OCI-LY7 (cell line): ENCODE measurements around the gene PIGN. TPM values are rescaled to one million over a fixed set of nuclear protein-coding genes. Genes with fewer than 3 reads are reported as not detected.

Experiments
- BruUV-seq: library from RNA; stranded (reverse); fragments of 400-500 nt; replicated peaks from 2 replicates; lab custom pipeline; 2021; lab: Mats Ljungman, UMichigan
- CTCF ChIA-PET: fragments of 300-600 bp; sonication (Branson Sonifier 250); formaldehyde crosslinking; loops from one replicate; lab custom pipeline; 2022; ENCODE audit warnings: antibody characterized with exemption; ENCODE audit not compliant: unreplicated experiment; lab: Charles Lee
- POLR2A ChIA-PET: fragments of 300-600 bp; sonication (Branson Sonifier 250); formaldehyde crosslinking; loops from one replicate; lab custom pipeline; 2022; ENCODE audit warnings: antibody characterized with exemption; lab: Charles Lee
- DNase-seq: peaks from one replicate; pipeline ENCODE4 v3.0.0-alpha.2; 2015; ENCODE audit warnings: low spot score
- H2AFZ ChIP-seq: fragments of 200-600 bp; sonication (generic), shearing (Covaris generic); 2 replicates; pipeline ENCODE4 v1.6.1; 2014; ENCODE audit warnings: mild to moderate bottlenecking, antibody characterized with exemption, low read length, moderate library complexity
- H3K27ac ChIP-seq: fragments of 200-600 bp; sonication (generic); 2 replicates; pipeline ENCODE4 v1.5.1; 2014; ENCODE audit warnings: mixed run types, low read depth, mild to moderate bottlenecking, moderate library complexity, low read length, inconsistent platforms; ENCODE audit not compliant: poor library complexity, severe bottlenecking
- H3K36me3 ChIP-seq: fragments of 200-600 bp; sonication (generic); 2 replicates; pipeline ENCODE4 v1.6.1; 2014; ENCODE audit warnings: mild to moderate bottlenecking, antibody characterized with exemption, low read length, moderate library complexity, mixed read lengths; ENCODE audit not compliant: insufficient read depth
- H3K4me1 ChIP-seq: fragments of 200-600 bp; sonication (generic); 2 replicates; pipeline ENCODE4 v1.5.1; 2014; ENCODE audit warnings: mild to moderate bottlenecking, low read length; ENCODE audit not compliant: insufficient read depth, poor library complexity, severe bottlenecking
- H3K4me2 ChIP-seq: fragments of 200-600 bp; sonication (generic); 2 replicates; pipeline ENCODE4 v1.6.1; 2014; ENCODE audit warnings: mild to moderate bottlenecking, low read length
- H3K4me3 ChIP-seq: fragments of 200-600 bp; sonication (generic); 2 replicates; pipeline ENCODE4 v1.5.1; 2014; ENCODE audit warnings: mild to moderate bottlenecking, low read depth, low read length; ENCODE audit not compliant: poor library complexity, severe bottlenecking
- H3K79me2 ChIP-seq: fragments of 200-600 bp; sonication (generic); 2 replicates; pipeline ENCODE4 v1.6.1; 2016; ENCODE audit warnings: low read depth, mild to moderate bottlenecking, low read length, moderate library complexity, mixed read lengths; ENCODE audit not compliant: insufficient read depth
- H3K9me2 ChIP-seq: fragments of 200-600 bp; sonication (generic); 2 replicates; pipeline ENCODE4 v1.6.1; 2016; ENCODE audit warnings: mild to moderate bottlenecking, low read length, mixed read lengths; ENCODE audit not compliant: insufficient read depth
- H3K9me3 ChIP-seq: fragments of 200-600 bp; sonication (generic); 2 replicates; pipeline ENCODE4 v1.6.1; 2014; ENCODE audit warnings: mild to moderate bottlenecking, mixed run types, low read length, mixed read lengths
- H4K20me1 ChIP-seq: fragments of 200-600 bp; sonication (generic); 2 replicates; pipeline ENCODE4 v1.6.1; 2014; ENCODE audit warnings: mild to moderate bottlenecking, antibody characterized with exemption, low read length, moderate library complexity, mixed read lengths; ENCODE audit not compliant: insufficient read depth
- CTCF ChIP-seq: fragments of 200-600 bp; sonication (generic); conservative IDR thresholded peaks from 2 replicates; pipeline ENCODE4 v1.5.1; 2014; ENCODE audit warnings: mild to moderate bottlenecking, antibody characterized with exemption, low read length, moderate library complexity, mixed read lengths
- EZH2phosphoT487 ChIP-seq: fragments of 200-600 bp; sonication (generic); IDR thresholded peaks from 2 replicates; pipeline ENCODE4 v1.6.1; 2018; ENCODE audit warnings: low read depth, borderline replicate concordance, mild to moderate bottlenecking, mixed run types, antibody characterized with exemption, low read length, moderate library complexity, mixed read lengths
- intact Hi-C: fragments of 100-400 bp; cut with micrococcal nuclease; formaldehyde crosslinking; loops from one replicate; pipeline ENCODE4 v1.10.0; 2022; ENCODE audit not compliant: unreplicated experiment
- total RNA-seq, 2 experiments: library from RNA; depleted of rRNA in 1 of 2; stranded (reverse); fragments of >200 nt in 1 of 2; shearing (Covaris generic) in 1 of 2; gene quantifications; 2 replicates each; pipeline ENCODE4 v1.2.3, GENCODE V29; 2014 to 2022

The PIGN gene
- total RNA-seq, 2 experiments from 2014 or later, result 10.9 to 23.7 TPM

DNA sequence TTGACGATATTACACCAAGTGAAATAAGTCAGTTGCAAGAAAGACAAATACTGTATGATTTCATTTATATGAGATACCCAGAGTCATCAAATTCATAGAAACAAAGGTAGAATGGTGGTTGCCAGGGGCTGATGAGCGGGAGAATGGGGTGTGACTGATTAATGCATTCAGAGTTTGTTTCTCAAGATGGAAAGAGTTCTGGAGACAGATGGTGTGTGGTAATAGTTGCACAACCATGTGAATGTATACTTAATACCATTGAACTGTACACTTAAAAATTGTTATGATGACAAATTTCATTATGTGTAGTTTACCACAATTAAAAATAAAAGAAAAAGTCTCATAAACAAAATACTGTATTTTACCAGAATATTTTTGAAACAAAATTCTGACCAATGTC, 117.3 kb downstream of the PIGN start:
- no peak overlapping the region for H3K4me2 ChIP-seq
- no peak for DNase-seq
- TF ChIP-seq CTCF (no peak), EZH2phosphoT487 (no peak)
- no peaks in the 10 kb centered on the region for H3K4me1 ChIP-seq
- no peaks in the 10 kb centered on the region for H3K9me2 ChIP-seq
- POLR2A ChIA-PET, result no interaction called here
- no peaks in the 10 kb centered on the region for H3K36me3 ChIP-seq
- intact Hi-C loops, result no loop called here
- H3K9me3 ChIP-seq, result no peaks in the 10 kb centered on the region
- no peak overlapping the region for H2AFZ ChIP-seq
- CTCF ChIA-PET, result no interaction called here
- no peaks in the 10 kb centered on the region for H4K20me1 ChIP-seq
- no TSS peak for BruUV-seq
- H3K79me2 ChIP-seq, result no peaks in the 10 kb centered on the region
- no peak overlapping the region for H3K4me3 ChIP-seq
- no peak overlapping the region for H3K27ac ChIP-seq

DNA sequence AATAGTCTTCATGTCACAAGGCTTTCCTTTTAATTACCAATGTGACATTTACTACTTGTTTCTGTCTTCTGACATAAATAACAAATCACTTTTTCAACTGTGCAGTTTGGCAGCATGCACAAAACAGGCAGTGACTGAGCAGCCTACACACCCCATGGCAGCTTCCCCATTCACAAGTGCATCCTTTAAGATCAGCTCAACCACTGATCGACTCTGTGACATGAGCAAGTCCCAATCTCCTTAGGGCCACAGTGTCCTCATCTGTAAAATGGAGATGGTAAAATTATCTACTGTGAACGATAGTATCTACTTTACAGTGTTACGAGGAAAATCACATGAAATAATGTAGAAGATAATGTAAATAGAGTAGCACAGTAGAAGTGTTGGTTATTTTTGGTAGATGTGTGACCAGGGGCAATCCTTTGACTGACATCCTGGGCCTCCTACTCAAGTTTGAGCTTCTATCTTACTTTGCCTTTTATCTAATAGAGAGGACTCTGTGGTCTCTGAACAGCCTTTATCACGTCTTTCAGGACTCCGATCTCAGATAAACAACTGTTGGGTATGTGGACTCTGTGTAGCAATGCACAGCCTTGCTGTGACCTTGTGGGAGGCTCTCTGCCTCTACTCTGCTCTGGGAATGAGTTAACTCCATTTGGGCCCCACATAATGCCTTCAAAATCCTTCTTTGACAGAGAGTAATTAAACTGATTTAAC, 120.6 kb downstream of the PIGN start:
- H3K4me3 ChIP-seq, result no peak overlapping the region
- no peak for DNase-seq
- intact Hi-C loops, result no loop called here
- no TSS peak for BruUV-seq
- ChIA-PET CTCF (no interaction called here), POLR2A (no interaction called here)
- no peaks in the 10 kb centered on the region for H3K9me3 ChIP-seq
- no peaks in the 10 kb centered on the region for H3K36me3 ChIP-seq
- no peaks in the 10 kb centered on the region for H3K79me2 ChIP-seq
- no peak overlapping the region for H3K4me2 ChIP-seq
- TF ChIP-seq CTCF (no peak), EZH2phosphoT487 (no peak)
- no peaks in the 10 kb centered on the region for H4K20me1 ChIP-seq
- H3K27ac ChIP-seq, result no peak overlapping the region
- H3K9me2 ChIP-seq, result no peaks in the 10 kb centered on the region
- no peaks in the 10 kb centered on the region for H3K4me1 ChIP-seq
- no peak overlapping the region for H2AFZ ChIP-seq

- no peak overlapping the region for H3K27ac ChIP-seq
- H3K4me3 ChIP-seq, result no peak overlapping the region
- no peaks in the 10 kb centered on the region for H3K36me3 ChIP-seq
- no peaks in the 10 kb centered on the region for H3K9me3 ChIP-seq
- no peaks in the 10 kb centered on the region for H4K20me1 ChIP-seq
- no peak overlapping the region for H3K4me2 ChIP-seq
- no peaks in the 10 kb centered on the region for H3K9me2 ChIP-seq
- ChIA-PET CTCF (interaction anchor here (0.6 kb wide), 1 partner anchor 263 kb away, joined by 4 read pairs; no protein-coding TSS in a partner anchor), POLR2A (no interaction called here)
- intact Hi-C loops, result no loop called here
- BruUV-seq, result no TSS peak
- TF ChIP-seq EZH2phosphoT487 (no peak), CTCF (no peak)
- no peak overlapping the region for H2AFZ ChIP-seq
- no peaks in the 10 kb centered on the region for H3K4me1 ChIP-seq
- no peaks in the 10 kb centered on the region for H3K79me2 ChIP-seq
- DNase-seq, result no peak
Measured at GRCh38 chr18:62064361-62064760, 122.5 kb downstream of the PIGN start.
